GM23248 (cell line): ENCODE results near the gene SLC22A5.

Source experiments
- EZH2 ChIP-seq: fragments of 200-600 bp; sonication (generic); IDR thresholded peaks from 2 replicates; pipeline ENCODE4 v1.6.1; 2018; ENCODE audit warnings: antibody characterized with exemption, mild to moderate bottlenecking; ENCODE audit not compliant: insufficient read depth, poor library complexity, severe bottlenecking
- EZH2phosphoT487 ChIP-seq: fragments of 200-600 bp; sonication (generic); IDR thresholded peaks from 2 replicates; pipeline ENCODE4 v1.6.1; 2018; ENCODE audit warnings: antibody characterized with exemption, moderate library complexity, mild to moderate bottlenecking, low read depth; ENCODE audit not compliant: insufficient read depth

GRCh38 chr5:132387640-132388117, 18.2 kb downstream of the SLC22A5 start:
- TF ChIP-seq EZH2phosphoT487, result no peak
- TF ChIP-seq EZH2, result no peak
